ENCODE data around the gene SSR3.

SSR3 gene

DNA sequence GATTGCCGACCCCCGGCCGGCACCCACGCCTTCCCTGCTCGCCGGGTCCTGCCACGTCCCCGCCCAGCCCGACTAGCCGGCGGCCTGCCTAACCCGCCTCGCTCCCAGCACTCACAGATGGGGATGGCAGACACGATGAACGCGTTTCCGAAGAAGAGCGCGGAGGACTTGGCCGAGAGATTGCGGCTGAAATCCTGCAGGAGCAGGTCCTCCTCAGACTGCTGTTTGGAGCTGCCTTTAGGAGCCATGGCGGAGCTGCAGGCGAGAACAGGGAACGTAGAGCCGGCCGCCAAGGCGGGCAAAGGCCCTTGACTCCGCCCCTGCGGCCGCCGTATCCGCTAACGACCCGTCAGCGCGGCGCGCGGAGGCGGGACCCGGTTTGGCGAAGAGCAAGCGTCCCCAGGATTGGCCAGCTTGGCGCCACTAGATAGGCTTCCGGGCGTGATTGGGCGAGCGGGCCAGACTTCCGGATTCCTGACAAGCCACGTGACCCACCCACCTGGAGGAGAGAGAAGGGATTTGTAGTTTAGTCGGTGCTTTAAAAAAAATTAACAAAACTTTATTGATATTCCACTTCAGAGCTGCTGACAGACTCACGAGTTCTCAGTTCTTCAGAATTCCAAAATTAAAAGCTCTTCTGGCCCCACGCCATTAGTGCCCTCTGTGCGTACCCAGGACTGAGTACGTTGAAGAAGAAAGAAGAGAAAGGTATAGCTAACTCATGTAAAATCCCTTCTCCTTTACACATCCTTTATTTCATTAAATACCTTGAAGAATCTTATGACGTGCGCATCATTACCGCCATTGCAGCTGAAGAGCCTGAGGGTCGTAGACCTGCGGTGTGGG, at the start of gene SSR3:
SSR3 (minus strand) TSS at position 276 of the 846 bp plus-strand sequence; CDS start at position 248, 28 bp downstream.
- peak; percentile 98 for DNase-seq
- Histone ChIP-seq H3K9me3 (ENCODE audit: severe bottlenecking) (no peaks in the 10 kb centered on the region), H3K27me3 (ENCODE audit: insufficient read depth, low read depth, severe bottlenecking) (no peaks in the 10 kb centered on the region), H3K36me3 (peaks cover 27% of the 10 kb centered on the region), H3K27ac (peak within 1 kb of the TSS; percentile 81), H3K4me3 (ENCODE audit: low read depth, low read length) (peak within 1 kb of the TSS; percentile 71)
- TF ChIP-seq, protein P1, sequence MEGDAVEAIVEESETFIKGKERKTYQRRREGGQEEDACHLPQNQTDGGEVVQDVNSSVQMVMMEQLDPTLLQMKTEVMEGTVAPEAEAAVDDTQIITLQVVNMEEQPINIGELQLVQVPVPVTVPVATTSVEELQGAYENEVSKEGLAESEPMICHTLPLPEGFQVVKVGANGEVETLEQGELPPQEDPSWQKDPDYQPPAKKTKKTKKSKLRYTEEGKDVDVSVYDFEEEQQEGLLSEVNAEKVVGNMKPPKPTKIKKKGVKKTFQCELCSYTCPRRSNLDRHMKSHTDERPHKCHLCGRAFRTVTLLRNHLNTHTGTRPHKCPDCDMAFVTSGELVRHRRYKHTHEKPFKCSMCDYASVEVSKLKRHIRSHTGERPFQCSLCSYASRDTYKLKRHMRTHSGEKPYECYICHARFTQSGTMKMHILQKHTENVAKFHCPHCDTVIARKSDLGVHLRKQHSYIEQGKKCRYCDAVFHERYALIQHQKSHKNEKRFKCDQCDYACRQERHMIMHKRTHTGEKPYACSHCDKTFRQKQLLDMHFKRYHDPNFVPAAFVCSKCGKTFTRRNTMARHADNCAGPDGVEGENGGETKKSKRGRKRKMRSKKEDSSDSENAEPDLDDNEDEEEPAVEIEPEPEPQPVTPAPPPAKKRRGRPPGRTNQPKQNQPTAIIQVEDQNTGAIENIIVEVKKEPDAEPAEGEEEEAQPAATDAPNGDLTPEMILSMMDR (IDR thresholded peaks at IDR 0.05; ENCODE audit: low read depth, low read length), result no peak

DNA sequence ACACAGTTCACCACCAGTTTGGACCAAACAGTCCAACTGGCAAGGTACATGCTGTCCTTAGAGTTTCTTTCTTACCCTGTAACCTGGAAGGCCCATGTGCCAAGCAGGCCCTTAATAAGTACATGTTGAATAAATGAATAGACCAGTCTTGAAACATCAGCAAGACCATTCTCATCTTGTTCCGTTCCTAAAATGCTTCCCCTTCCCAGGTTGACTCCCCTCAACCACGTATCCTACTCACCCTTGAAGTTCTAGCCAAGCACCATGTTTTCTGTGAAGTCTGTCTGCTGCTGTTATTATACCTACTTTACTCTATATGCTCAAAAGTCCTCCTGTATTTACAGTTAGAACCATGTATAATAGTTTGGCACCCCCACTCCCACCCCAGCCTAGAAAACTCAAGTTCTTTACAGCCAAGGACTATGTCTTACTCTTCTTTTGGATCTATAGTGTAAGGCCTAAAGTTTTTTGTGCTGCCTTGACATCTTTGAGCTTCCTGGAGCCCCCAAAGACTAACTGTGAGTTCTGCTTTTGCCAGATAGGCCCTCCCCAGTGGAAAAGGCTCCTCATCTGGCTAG, 49.2 kb upstream of the SSR3 start:
- TF ChIP-seq, protein P1 (IDR thresholded peaks at IDR 0.05; ENCODE audit: low read depth, low read length), result no peak
- Histone ChIP-seq H3K27me3 (ENCODE audit: insufficient read depth, low read depth, severe bottlenecking) (no peaks in the 10 kb centered on the region), H3K4me3 (ENCODE audit: low read depth, low read length) (no peak overlapping the region), H3K9me3 (ENCODE audit: severe bottlenecking) (no peaks in the 10 kb centered on the region), H3K27ac (no peak overlapping the region), H3K36me3 (no peaks in the 10 kb centered on the region)
- no peak for DNase-seq

DNA sequence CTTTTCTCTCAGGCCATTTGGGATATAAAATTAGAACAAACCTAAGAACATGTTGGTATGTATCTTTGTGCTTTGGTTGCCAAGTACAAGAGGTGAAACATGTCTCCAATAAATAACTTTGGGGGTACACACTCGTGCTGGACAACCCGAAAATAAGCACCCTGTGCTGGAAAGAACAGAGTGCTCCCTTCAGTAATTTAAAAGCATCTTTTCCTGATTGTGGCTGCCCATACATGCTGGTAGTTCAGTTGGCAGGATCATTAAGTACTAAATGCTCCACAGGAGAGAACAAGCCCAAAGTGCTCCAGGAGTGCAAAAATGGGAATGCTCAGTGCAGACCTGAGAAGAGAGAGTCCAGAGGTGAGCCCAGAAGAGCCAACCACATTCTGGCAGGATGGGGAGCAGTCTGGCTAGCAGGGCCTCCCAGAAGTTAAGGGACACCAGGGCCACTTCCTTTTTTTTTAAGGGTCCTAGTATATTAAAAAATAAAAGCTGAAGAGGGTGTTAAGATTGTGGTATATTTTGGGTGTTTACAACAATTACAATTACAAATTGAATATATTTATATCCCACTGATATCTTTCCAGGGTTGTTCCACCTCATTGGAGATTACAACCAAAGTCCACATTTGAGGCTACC, 48.6 kb upstream of the SSR3 start:
- Histone ChIP-seq H3K4me3 (ENCODE audit: low read depth, low read length) (no peak overlapping the region), H3K36me3 (no peaks in the 10 kb centered on the region), H3K27ac (no peak overlapping the region), H3K9me3 (ENCODE audit: severe bottlenecking) (no peaks in the 10 kb centered on the region), H3K27me3 (ENCODE audit: insufficient read depth, low read depth, severe bottlenecking) (no peaks in the 10 kb centered on the region)
- no peak for DNase-seq
- TF ChIP-seq, protein P1 (IDR thresholded peaks at IDR 0.05; ENCODE audit: low read depth, low read length), result no peak

DNA sequence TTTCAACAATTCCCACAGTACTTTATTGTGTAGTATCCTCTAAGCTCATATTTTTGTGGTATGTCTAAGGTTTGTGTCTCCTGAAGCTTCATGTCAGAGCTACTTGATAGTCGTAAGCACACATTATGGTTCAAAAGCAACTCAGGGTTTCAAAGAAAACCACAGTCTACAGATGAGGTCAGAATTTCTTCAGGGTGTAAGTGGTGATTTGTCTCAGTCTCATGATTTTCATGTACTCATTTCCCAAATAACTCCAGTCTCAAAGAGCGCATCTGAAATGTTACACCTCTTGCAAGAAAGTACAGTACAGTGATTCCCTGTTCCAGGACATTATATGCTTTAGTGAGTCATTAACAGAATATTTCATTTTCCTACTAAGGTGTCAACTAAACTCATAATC, 47.5 kb upstream of the SSR3 start:
- H3K9me3 ChIP-seq (ENCODE audit: severe bottlenecking), result no peaks in the 10 kb centered on the region
- H3K4me3 ChIP-seq (ENCODE audit: low read depth, low read length), result no peak overlapping the region
- TF ChIP-seq, protein P1 (IDR thresholded peaks at IDR 0.05; ENCODE audit: low read depth, low read length), result no peak
- no peak for DNase-seq
- no peaks in the 10 kb centered on the region for H3K27me3 ChIP-seq (ENCODE audit: insufficient read depth, low read depth, severe bottlenecking)
- H3K36me3 ChIP-seq, result no peaks in the 10 kb centered on the region
- H3K27ac ChIP-seq, result no peak overlapping the region

DNA sequence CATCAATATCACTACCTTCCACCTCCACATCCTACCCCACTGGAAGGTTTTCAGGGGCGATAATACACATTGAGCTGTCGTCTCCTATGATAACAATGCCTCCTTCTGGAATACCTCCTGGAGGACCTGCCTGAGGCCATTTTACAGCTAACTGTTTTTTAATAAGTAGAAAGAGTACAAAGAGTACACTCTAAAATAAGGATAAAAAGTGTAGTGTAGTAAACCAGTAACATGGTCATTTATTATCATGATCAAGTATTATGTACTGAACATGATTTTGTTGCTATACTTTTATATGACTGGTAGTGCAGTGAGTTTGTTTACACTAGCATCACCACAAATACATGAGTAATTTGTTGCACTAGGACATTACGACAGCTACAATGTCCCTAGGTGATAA, 46.6 kb upstream of the SSR3 start:
- Histone ChIP-seq H3K9me3 (ENCODE audit: severe bottlenecking) (no peaks in the 10 kb centered on the region), H3K27me3 (ENCODE audit: insufficient read depth, low read depth, severe bottlenecking) (no peaks in the 10 kb centered on the region), H3K27ac (no peak overlapping the region), H3K4me3 (ENCODE audit: low read depth, low read length) (no peak overlapping the region), H3K36me3 (no peaks in the 10 kb centered on the region)
- no peak for DNase-seq
- TF ChIP-seq, protein P1 (IDR thresholded peaks at IDR 0.05; ENCODE audit: low read depth, low read length), result no peak

Data from WERI-Rb-1 (cell line).